ENCODE measurements around the gene THSD4.
"Not testable (repeated sequence)": the region's sequence is repeated elsewhere in the genome, so short reads cannot be mapped to it uniquely, and the experiment has no call there.

THSD4 gene

DNA sequence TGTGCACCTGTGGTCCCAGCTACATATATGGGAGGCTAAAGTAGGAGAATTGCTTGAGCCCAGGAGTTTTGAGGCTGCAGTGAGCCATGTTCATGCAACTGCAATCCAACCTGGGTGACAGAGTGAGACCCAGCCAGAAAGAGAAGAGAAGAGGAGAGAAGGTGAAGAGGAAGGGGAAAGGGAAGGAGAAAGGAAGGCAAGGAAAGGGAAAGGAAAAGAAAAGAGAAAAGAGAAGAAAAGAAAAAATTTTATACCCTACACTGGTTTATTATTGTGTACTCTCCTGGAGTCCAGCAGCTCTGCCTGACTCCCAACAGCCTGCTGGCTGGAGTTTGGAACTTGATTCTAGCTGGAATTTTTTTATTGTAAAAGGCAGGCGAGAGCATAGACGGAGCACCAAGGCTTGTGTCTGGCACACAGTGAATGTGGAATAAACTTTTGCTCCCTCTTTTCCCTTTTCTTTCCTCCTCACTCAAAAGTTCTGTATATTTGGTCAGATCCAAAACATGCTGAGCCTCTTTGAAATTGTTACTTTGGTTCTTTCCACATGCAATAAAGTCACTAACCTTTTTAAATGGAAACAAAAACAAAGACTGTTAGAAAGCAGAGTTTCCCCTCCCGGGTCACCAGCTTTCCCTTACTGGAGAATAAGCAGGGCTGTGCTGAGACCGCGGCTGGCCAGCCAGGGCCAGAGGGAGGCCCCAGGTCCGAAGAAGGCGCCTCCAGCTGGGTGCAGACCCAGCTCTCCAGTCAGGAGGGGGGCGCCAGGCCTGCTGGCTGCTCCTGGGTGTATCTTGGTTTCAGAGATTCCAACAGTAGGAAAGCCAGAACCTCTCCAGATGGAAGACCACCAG lies 9.9 kb downstream of the THSD4 start:
- no peak for DNase-seq

DNA sequence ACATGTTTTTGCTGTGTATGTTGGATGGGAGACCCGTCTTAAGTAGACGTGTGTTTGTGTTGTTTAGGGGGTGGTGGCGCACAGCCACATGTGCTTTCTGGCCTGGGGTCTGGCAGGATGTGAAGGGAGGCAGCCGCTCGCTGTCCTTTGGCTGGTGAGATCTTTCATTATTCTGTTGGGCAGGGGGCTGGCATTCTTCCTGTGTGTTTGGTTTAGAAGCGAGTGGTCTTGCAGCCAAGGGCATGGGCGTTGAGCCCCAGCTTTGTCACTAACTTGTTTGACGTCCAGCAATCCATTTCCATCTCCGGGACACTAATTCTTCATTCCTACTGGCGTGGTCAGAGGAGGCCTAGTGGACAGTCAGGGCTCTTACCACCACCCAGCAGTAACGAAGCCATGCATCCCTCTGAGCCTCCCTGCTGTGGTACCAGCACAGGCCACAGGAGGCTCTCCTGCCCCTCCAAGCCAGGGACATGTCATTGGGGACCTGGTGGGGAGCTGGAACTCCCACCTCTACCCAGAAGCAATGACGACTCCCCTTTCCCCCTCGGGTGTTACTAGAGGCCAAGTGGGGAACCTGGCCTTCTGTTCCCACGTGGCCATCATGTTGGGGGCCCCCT lies 10.7 kb downstream of the THSD4 start:
- DNase-seq: no peak

DNA sequence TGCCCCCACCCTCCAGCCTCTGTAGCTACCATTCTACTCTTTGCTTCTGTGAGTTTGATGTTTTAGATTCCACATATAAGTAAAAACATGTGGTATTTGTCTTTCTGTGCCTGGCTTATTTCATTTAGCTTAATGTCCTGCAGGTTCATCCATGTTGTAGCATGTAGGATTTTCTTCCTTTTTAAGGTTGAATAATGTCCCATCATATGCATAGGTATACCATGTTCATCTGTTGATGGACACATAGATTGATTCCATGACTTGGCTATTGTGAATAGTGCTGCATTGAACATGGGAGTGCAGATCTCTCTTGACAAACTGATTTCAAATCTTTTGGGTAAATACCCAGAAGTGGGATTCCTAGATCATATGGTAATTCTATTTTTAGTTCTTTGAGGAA lies 11.8 kb downstream of the THSD4 start:
- no peak for DNase-seq

DNA sequence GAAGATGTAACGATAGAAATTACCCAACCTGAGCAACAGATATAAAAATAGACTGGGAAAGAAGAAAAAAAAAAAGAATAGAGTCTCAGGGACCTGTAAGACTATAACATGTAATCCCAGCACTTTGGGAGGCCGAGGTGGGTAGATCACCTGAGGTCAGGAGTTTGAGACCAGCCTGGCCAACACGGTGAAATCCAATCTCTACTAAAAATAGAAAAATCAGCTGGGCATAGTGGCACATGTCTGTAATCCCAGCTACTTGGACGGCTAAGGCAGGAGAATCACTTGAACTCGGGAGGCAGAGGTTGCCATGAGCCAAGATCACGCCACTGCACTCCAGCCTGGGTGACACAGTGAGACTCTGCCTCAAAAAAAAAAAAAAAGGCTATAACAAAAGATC lies 12.9 kb downstream of the THSD4 start:
- not testable (repeated sequence) for DNase-seq

DNA sequence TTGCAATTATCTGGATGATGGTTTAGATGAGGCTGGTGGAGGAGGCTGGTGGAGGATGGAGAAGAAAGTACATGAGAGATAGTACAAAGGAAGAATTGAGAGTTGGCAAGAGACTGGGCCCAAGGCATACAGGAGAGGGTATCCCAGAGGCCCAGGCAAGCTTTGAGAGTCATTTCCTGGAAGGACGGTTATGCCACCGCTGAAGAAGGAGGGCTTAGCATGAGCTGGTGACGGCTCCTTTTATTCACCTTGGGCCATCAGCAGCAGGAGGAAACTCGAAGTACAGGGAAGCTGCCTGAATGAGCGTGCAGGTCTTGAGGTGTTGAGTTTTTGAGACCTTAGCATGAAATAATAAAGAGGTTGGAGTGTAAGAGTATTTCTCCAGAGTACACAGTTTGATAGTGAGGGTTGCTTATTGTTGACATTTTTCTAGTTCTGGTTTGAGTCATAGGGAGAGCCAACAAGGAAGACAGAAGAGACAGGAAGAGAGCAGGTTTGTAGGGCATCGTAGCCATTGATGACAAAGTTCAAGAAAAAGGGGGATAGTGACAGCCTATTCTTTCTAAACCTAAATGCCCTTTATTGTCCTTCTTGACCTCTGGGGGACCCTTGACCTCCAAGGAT lies 13.8 kb downstream of the THSD4 start:
- no peak for DNase-seq

DNA sequence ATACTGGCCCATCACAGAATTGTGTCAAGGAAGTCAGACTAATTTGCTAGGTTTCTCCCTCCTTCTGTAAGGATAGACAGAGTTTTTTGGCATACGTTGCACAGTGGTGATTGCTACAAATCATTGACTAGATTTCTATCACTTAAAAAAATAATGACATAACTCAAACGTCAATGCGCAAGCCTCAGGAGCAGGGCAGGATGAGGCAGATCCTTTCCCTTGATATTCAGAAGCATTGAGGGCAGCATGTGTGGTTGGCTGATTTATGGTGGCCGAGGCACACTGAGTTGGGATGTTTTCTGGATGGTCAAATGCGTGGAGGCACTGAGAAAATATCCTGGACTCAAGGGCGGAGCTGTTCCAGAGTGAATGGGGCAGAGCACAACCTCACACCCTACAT lies 14.4 kb downstream of the THSD4 start:
- DNase-seq: no peak

DNA sequence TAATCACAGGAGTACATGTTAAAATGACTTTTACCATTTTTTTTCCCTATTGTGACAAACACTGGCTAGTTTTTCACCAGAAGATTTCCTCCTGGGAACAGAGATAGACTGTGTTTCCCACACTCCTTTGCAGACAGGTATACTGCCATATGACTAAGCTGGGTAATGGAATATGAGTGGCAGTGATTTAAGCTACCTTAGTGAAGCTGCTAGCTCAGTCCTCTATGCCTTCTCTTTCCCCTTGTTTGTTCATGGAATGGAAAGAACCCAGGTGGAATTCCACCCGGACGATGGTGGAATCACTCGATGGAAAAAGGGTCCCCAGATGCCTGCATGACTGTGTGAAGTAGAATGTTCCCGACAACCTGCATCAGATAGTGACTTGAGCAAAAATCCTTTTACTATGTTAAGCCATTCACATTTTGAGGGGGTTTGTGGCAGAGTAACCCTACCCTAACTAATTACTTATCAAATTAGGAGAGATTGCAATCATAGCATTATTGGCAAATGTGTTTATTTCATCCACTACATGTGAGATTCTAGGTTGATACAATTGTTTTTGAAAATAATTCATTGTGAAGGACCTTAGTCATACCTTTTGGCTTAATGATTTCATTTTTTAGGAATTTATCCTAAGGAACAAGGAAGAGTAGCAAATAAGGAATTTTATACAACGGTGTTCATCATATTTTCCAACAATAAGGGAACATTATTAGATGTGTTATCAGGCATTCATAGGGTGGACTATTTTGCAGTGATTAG lies 16.5 kb downstream of the THSD4 start:
- DNase-seq: no peak

DNA sequence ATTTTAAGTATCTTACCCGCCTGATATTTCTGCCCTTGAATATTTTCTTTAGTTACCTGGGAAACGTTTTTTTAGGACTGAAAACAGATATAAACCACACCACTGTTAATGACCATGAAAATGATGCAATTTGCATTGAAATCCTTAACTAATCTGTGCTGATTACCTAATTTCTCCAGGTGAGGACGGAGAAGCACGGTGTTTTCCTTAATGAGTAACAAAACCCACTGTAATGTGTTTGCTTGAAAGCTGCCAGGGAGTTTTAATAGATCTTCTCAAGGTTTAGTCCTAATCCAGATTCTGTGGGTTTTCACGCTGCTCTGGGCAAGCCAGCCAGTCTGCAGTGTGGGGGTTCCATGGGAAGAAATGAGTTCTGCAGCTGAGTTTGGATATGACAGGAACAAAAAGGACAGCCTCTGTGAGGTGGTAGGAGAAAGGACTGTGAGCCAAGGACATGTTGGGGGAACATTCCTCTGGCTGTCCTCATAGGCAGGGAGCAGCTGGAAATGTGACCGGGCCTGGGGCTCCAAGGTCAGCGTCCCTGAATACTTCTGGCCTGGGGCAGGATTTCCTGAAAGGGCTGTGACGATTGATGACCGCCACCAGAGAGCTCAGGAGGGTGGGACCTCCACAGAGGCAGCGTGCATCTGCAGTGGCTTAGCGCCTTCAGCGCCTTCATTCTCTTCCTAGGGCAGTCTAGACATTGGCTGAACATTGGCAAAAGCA lies 18.6 kb downstream of the THSD4 start:
- no peak for DNase-seq

DNA sequence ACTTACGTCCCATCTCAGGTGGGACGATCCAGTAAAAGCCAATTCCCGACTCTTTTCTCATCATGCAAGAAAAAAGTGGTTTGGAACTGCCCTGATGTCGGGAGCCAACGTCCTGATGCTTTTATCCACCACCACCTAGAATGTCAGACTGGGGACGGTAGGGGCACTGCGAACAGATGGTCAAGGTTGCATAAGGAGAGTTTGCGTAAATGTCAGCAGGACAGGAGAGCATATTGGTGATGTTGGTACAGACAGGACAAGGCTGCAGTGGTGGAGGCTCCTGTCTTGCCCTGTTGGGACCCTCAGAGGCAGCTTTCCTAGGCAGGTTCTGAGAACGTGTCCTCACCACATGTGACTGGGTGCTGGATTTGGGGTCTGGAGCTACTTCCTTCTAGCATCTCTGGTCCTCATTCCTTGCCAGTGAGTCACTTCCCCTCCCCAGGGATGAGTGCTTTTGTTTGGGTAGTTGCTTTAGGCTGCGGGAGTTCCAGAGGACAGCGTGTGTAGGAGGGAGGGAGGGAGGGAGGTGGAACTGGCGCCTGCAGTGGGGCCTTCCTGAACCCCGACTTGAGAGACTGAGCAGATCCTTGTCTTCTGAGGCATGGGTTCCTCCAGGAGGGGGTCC lies 21.0 kb downstream of the THSD4 start:
- no peak for DNase-seq

DNA sequence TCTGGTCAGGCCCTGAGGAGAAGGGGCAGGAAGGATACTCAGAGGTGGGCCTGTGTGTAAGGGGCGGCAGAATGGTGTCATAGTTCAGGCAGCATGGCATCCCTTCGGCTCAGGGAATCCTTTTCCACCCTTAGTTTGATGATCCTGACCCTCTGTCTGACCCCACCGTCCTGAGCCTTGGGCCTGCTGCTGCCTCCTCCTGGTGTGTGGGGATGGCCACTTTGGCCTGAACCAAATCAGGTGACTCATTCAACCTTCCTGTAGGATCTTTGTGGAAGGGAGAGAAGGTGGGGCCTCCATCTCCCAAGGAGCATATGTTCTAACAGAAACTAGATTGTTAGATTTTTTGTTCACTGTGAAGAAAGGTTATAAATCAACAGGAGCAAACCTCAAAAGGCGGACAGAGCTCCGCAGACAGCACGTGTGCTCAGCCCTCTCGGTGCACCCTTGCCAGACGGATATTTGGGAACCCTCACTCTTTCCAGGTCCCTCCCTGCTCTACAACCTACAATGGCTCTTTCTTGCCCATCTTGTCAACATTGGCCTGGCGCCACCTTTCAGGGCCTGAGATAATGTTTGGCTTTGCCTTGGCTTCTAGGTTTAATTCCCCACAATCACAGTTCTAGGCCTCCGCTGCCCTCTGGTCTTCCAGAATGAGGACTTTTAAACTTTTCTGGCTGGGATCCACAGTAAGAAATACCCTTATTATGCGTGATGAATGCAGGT lies 21.7 kb downstream of the THSD4 start:
- DNase-seq: no peak

DNA sequence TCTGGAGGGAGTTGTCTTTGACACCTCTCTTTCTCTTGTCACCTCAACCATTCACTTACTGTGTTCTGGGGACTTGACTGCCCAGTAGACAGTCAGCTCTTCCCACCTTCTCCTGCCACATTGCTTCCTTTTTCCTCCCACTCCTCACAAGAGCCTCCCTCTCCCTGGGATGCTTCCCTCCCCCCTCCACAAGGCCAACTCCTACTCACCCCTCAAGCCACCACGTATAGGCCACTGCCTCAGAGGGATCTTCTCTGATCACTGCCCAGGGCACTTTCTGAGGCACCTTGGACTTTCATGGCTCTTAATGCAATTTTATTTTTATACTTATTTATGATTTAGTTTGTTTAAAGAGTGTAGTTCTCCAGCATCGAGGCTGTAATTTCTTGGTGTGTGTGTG lies 23.2 kb downstream of the THSD4 start:
- DNase-seq: no peak

DNA sequence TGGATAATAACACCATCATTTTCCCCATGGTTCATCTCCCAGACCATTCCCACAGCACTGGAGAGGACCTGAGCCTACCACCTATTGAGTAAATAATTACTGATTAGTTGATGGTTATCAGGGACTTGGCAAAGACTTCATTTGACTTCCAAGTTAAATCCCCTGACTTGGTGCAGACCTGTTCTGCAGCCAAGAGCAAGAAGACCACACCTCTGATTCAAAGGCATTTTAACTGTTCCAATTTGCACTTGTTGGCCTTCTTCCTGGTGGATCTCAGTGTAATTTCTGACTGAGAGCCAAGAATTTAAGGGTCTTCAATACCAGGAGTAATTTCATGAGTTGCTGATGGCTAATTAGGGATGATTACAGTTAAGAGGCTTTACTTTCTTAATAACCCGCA lies 24.0 kb downstream of the THSD4 start:
- no peak for DNase-seq

DNA sequence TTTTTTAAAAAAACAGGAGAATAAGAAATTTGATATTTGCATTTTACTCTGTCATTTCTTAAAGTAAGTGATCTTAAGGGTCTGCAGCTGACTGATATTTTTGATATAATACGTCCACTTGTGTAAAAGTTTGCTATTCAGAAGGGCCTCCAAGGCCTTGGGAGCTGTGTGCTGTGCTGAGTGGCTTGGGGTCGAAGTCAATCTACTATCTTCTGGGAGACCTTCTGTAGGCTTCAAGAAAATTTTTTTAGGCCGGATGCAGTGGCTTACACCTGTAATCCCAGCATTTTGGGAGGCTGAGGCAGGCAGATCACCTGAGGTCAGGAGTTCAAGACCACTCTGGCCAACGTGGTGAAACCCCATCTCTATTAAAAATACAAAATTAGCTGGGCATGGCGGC lies 26.3 kb downstream of the THSD4 start:
- DNase-seq: no peak

DNA sequence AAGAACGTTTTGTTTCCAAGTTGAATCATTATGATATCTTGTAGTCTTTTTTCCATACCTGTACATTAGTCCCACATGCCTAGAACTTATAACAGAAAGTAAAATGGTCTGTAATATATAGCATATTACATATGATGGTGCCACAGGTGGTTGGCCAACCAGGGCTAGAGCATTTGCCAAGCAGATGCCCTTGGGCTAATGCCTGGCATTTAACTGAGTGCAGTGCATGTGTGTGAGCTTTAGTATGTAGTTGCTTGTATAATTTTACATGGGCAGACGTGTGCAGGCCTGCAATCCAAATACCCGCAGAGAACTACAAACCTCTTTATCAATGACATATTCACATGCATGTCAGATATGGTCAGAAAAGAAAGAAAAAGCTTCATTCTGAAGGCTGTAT lies 27.5 kb downstream of the THSD4 start:
- no peak for DNase-seq

DNA sequence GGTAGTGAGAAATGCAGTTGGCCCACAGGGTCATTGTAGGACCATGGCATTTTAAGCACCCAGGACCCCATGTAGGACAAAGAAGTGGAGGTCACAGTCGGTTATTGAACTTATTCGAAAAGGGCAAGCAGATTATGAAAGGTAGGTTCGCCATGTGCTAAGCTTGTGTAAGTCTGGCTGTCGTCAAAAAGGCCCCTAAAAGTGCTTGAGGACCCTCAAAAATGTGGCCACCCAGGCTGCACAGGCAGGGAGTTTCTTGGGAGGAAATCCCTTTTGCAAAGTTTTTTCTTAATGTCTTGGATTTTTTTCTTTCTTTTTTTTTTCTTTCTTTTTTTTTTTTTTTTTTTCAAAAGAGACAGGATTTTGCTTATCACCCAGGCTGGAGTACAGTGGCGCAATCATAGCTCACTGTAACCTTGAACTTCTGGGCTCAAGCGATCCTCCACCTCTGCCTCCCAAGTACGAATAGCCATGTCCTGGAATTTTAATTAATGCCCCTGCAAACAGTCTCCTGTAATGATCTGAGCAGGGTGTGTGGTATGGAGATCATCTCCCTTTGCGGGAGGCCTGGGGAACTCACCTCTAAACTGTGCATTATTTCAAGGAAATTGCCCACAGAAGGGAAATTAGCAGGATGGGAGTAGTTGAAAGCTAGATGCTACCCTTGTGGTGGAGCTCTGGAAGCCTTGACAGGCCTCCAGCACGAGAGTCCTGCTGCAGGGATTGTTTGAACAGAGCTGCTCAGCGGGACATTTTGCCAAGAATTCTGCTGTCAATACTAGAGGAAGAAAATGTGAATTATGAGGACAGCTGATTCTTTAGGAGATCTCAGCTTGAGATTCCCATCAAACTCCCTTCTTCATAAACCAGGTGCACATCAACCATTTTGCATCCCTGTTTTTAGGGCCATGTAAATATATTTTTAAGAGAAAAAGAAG lies 28.4 kb downstream of the THSD4 start:
- no peak for DNase-seq

DNA sequence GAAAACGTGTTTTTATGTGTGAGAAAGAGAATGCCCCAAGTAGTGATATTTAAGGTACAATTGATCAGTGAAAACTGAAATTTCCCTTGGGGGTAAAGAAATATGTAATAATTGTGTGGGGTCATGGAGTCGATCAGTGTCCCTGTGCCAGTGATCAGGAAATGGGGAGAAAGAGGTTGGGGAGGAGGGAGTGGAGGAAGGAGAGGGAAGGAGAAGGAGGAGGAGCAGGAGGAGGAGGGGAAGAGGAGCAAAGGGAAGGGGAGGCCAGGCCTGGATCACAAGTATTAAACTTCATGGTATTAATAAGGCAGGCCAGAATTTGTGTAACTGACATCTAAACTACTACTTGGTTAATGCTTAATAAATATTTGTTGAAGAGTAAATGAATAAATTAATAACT lies 30.4 kb downstream of the THSD4 start:
- DNase-seq: no peak

DNA sequence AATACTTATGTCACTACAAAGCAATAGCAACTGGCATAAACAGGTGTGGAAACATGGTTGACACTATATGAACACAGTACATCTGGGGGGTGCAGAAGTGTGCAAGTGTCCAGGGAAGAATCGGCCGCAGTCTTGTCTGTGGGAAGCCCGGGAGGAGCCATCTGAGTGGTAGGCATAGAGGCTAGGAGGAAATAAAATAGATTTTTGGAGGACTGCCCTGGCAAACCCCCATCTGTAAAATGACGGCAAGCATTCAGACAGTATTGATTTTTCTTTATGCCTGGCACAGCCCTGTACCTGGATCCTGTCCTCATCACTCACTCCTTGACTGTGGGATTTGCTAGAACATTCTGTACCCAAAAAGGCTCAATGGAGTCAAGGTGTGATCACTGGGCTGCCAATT lies 31.3 kb downstream of the THSD4 start:
- DNase-seq: no peak

DNA sequence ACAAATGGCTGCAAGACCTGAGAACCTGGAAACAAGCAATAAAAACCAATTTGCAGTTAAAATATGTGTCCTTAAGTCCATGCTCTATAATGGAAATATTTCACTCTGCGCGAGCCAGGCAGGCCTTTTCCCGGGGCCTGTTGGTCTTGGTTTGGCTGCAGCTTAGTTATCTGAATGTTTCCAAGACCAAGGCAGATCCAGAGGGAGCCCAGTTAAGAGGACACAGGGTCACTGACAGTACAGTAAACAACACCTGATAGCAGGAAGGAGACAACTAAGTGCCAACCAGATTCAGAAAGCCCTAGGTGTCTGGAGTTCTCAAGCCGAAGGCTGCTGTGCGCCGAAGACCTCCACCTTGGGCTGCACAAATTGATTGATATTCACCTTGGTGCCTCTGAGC lies 32.8 kb downstream of the THSD4 start:
- DNase-seq: no peak

DNA sequence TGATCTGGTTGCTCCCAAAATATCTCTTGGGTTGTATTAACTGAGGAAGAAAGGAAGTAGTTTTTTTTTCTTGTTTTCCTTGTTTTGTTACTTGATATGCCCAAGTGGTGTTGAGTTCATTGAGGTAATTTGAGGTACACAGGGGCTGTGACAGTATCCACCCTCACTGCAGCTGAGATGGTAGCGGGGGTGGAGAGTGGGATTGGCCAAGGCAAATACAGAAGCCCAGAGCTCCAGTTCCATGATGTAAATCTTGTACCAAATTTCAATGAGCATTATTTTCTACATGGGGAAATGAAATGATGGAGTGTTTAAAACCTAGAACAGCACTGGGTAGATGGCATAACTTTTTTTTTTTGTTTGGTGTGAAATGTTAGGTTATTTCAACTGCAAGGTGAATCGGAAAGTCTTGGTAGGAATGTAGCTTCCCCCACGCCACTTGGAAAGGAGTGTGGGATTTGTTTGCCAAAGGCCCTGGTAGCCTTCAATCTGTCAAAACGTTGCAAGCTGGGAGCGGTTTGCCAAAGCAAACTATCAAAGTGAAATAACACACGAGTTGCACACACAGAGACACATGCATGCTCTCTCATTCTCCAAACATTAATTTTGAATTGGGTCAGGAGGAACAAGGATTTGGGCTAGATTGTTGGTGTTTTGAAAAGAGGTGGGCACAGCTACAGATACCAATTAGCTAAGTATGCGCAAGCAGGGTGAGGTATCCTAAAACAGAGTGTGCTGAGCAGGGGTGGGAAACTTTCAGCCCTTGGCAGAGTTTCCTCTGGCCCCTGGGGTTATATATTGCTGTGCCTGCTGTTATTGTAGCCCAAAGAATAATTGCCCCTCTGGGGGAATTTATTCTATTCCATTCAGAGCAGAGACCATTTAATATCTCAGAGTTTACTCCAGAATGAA lies 34.6 kb downstream of the THSD4 start:
- DNase-seq: no peak

Measured in stimulated activated CD8-positive, alpha-beta memory T cell treated with anti-CD3 and anti-CD28 coated beads, Interleukin-4, amount 100 ng/mL, for 48 hours (primary cell).